SHP77 (cell line): ENCODE results near the gene ULBP2.
A peak's percentile ranks its signal among the peaks of the same experiment; 100 is the strongest.

Source experiments
- DNase-seq, 2 experiments: peaks; one replicate each; lab custom pipeline; 2025; lab: John Stamatoyannopoulos, UW

Gene ULBP2

DNA sequence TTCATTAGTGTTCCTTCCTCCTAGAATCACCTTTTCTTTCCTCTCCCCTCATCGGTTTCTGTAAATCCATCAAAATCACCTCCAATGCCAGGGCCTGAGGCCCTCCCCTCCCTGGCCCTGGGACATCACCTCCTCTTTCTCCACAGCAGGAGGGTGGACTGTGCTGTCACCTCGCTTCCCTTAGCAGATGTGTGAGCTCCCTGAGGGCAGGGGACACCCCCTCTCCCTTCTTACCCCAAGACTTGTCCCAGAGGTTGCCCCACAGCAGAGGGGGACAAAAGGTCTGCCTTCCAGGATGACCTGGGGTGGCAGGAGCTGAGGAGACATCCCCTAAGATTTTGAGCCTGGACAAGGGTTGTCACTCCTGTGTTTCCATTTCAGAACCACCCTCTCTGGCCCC lies 27.8 kb downstream of the ULBP2 start:
- DNase-seq: no peak

DNA sequence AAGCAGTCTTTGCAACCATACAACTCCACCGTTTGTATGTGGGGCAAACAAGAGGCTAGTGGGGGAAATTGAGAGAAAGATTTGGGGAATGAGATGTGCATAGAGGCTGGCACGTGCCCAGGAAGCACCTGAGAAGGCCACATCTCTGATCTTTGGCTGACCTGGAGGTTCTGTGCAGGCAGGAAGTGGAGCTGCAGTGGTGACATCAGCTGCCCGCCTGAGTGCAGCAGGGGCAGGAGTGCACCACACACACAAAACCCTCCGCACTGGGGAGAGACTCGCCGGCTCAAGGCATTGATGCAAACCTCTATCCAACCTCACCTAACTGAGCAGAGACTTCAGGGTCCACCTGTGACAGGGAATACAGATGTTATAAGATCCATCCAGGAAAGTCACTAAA lies 32.6 kb downstream of the ULBP2 start:
- DNase-seq: peak in 1 of 2 experiments; percentile 10

DNA sequence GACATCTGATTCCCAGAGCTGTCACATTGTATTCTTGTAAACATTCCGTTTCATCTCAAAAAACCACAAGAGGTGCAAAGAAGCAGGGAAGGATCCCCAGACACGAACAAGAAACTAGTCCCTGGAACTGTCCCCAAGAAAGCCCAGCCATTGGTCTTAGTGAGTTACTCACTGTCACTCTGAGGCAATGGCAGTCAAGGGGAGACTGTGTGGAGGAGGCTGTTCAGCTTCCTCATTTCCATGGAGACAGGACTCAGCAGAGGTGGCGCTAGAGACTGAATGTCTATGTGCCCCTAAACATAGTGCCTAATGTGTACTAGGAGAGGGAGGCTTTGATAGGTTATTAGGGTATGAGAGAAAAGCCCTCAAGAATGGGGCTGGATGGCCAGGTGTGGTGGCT lies 33.0 kb downstream of the ULBP2 start:
- no peak for DNase-seq

GRCh38 chr6:149975400-149975799 lies 33.6 kb downstream of the ULBP2 start:
- DNase-seq: no peak

DNA sequence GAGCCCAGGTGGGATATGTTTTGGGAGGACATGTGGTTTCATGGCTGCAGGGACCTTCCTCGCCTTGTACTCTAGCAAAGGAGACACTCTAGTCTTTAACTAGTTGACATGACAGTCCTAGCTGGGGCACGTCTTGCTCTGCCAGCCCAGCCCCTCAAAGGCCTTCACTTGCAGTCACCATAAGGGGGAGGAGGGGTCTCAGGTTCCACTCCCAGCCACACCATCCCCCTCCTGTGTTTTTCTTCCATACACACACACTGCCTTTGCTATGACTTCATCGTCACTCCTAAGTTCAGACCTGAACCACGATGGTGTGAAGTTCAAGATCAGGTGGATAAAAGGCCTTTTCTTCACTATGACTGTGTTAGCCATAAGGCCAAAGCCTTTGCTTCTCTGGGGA lies 35.4 kb downstream of the ULBP2 start:
- no peak for DNase-seq

DNA sequence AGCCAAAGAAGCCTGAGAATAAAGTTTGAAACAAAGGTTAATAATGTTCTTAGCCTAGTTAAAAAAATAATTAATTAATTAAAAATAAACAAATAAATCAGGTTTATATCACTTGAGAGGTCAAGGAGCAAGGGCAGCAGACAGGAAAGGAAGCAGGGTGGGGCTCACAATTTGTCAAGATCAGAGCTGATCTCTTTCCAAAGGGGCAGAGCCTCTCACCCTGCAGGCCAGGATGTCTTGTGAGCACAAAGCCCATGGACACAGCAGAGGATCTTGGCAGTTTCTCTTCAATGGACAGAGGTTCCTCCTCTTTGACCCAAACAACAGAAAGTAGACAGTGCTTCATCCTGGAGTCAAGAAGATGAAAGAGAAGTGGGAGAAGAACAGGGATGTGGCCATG lies 36.8 kb downstream of the ULBP2 start:
- no peak for DNase-seq

DNA sequence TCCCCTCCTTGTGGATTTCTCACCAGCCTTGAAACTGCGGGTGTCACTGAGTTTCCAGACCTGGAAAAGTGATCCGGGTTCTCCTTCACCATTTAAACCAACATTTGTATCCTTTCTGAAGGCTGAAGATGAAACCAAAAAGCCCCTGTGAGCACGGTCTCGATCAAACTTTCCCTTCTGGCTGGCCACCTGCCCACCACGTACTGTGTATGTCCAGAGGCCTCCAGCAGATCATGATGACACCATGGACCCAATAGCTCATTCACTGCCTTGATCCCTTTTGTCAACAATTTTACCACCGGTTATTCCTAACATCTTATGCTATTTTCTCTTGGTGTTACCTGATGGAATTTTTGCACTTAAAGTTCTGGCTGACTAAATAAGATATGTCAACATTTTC lies 37.5 kb downstream of the ULBP2 start:
- no peak for DNase-seq

- no peak for DNase-seq
Measured at GRCh38 chr6:149983145-149983544, 41.3 kb downstream of the ULBP2 start.

DNA sequence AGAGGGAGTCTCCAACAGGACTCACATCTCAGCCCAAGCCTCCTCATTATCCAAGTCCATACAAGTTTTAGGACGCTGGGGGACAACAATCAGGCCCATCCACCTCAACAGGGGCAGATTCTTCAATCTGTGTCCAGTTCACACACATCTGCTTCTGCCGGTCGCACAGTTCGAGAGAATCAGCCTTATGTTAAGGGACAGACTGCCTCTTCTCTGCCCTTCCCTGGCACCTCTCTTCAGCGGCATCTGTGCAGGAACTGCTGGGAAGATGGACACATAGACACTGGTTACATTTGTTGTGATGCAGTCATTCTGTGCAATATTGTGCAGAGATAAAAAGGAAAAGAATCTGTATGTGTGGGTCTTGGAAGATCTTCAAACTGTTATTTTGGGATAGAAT lies 43.0 kb downstream of the ULBP2 start:
- no peak for DNase-seq

GRCh38 chr6:149985481-149985937 lies 43.7 kb downstream of the ULBP2 start:
- no peak for DNase-seq

DNA sequence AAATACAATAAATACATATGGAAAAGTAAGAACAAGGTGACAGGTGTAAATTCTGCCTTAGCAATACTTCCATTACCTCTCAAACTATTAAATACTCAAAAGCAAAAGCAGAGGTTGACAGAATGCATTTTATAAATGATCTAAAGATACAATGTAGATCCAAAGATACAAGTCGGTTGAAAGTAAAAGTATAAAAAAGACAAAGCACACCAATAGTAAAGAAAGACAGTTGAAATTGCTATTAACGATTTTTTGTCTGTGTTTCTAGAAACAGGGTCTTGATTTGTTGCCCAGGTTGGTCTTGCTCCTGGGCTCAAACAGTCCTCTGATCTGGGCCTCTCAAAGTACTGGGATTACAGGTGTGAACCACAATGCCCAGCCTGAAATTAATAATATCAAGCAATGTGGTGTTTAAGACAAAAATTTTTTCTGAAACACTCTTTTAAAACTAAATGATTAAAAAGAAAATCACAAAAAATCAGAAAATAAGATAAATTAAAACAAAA lies 45.8 kb downstream of the ULBP2 start:
- no peak for DNase-seq

DNA sequence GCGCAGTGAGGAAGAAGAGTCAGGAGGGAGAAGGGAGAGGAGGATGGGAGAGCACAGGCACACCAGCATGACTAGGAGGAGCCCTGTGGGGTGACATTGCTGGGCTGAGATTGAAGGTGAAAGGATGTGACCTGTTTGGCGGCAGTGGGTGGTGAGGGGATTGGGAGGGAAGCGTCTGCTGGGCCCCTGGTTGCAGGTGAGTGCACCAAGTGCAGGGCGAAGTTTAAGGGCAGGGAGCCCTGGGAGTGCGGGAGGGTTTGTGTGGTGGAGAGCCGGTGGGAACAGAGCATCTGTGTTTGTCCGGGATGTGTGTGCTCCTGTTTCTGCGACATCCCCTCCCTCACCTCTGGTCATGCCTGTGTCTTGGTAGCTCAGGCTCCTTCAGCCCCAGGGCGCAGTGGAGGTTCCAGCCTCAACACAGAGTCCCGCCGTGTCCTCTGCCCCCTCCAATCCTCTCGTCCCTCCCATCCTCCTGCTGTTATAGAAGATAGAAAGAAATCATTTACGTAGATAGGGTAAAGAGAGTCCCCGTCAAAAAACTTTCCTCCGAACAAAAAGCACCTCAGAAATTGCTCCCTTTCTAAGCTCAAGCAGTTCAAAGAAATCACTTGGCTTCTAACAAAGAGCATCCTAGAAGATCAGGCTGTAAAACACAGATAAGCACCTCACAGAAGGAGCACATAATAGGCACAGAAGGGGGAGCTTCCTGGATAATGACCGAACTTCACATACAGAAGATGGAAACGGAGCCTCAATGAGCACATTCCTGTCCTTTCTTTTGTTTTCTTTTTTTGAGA lies 46.9 kb downstream of the ULBP2 start:
- no peak for DNase-seq

DNA sequence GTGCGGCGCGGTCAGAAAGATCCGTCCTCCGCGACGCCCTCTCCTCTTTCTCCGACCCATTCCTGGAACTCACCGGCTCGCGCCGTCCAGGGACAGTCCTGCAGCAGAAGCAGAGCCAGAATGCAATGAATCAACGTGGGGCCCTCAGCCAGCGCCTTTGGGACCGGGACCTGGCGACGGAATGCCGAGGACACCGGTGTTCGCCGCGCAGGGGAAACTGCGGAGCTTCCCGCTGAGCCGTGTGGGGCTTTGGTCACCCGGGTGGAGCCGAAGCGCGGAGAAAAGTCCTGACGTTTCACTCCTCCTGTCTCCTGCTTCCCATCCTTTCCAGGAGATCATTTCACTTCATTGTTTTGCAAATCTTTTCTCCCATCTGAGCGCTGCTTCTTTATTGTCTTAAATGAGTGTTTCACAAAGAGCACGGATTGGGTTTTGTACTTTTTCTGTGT lies 48.4 kb downstream of the ULBP2 start:
- DNase-seq: no peak

GRCh38 chr6:149990661-149991471 lies 49.1 kb downstream of the ULBP2 start:
- peak in 1 of 2 experiments; percentile 20 for DNase-seq

DNA sequence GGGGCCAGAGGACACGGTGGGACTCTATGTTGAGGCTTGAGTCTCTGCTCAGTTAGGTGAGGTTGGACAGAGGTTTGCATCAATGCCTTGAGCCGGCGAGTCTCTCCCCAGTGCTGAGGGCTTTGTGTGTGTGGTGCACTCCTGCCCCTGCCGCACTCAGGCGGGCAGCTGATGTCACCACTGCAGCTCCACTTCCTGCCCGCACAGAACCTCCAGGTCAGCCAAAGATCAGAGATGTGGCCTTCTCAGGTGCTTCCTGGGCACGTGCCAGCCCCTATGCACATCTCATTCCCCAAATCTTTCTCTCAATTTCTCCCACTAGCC lies 49.6 kb downstream of the ULBP2 start:
- DNase-seq: peak; percentile 19

- DNase-seq: no peak
Measured at GRCh38 chr6:149991838-149992237, 50.0 kb downstream of the ULBP2 start.

DNA sequence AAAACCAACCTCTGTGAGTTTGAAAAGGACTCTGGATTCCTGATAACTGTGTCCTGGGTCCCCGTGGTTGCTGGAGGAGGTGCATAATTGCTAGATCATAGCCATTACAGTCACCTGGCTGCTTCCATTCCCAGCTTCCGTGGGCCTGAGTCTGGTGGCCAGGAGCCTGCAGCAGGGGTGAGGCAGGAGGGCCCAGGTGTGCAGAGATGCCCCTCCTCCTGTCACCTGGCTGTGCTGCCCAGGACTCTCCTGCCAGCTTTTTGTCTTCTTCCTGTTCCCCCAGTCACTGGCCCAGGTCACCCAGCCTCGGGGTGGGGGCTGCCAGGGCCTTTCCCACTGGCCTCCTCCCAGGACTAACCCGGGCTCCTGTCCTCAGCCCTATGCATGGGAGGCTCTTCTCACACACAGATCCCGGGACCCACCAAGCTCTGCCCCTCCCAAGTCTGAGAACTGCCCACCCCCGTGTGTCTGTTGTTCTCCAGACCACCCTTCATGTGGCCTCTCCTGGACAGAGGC lies 53.5 kb downstream of the ULBP2 start:
- no peak for DNase-seq

GRCh38 chr6:149995971-149996370 lies 54.2 kb downstream of the ULBP2 start:
- no peak for DNase-seq
